ENCODE data around the gene TPSG1. TPM values are rescaled to one million over a fixed set of nuclear protein-coding genes. Genes with fewer than 3 reads are reported as not detected.

Gene TPSG1
- total RNA-seq, 1 experiment from 2014 or later = not detected

DNA sequence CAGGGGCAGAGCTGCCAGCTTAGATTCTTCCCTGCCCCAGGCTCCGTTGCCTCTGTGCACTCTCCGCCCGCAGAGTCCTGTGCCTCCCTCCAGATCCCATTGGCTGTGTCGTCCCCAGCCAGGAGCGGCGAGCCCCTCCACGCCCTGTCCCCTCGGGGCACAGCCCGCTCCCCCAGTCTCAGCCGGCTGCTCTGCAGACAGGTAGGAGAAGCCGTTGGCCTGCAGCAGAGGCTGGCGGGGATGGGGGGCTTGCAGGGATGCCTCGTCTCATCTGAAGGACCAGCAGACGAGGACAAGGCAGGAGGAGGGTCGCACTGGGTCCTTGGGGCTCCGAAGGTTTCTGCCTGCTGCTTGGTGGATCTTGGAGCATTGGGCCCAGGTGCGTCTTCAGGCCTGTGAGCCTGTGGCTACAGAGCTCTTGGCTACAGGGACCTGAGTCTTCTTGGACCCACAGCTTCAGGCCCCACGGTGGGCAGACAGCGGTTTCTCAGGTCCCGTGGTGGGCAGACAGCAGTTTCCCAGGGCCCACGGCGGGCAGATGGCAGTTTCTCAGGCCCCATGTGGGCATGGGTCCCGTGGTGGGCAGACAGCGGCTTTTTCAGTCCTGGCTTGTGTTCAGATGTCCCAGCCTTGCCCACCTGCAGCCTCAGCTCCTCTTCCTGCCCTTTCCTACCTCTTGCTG, 6.0 kb downstream of the TPSG1 start:
- no peak overlapping the region for H2BK5ac ChIP-seq (ENCODE audit: insufficient read length, low read length)
- no CpG with 5 or more reads among the region's 24 CpGs for WGBS (ENCODE audit: extremely low coverage, insufficient read length, low lambda C conversion rate)
- H3K14ac ChIP-seq (ENCODE audit: insufficient read depth, low read length) = no peak overlapping the region
- H3K4me1 Mint-ChIP-seq = no peaks in the 10 kb centered on the region
- no peak overlapping the region for H3K4me2 ChIP-seq (ENCODE audit: insufficient read depth, insufficient read length, low read length)
- no peak overlapping the region for H3K27ac Mint-ChIP-seq
- TF ChIP-seq, protein P1, sequence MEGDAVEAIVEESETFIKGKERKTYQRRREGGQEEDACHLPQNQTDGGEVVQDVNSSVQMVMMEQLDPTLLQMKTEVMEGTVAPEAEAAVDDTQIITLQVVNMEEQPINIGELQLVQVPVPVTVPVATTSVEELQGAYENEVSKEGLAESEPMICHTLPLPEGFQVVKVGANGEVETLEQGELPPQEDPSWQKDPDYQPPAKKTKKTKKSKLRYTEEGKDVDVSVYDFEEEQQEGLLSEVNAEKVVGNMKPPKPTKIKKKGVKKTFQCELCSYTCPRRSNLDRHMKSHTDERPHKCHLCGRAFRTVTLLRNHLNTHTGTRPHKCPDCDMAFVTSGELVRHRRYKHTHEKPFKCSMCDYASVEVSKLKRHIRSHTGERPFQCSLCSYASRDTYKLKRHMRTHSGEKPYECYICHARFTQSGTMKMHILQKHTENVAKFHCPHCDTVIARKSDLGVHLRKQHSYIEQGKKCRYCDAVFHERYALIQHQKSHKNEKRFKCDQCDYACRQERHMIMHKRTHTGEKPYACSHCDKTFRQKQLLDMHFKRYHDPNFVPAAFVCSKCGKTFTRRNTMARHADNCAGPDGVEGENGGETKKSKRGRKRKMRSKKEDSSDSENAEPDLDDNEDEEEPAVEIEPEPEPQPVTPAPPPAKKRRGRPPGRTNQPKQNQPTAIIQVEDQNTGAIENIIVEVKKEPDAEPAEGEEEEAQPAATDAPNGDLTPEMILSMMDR (conservative IDR thresholded peaks at IDR 0.05) = no peak
- no peak overlapping the region for H3K4me3 Mint-ChIP-seq
- no peaks in the 10 kb centered on the region for H3K4me1 ChIP-seq (ENCODE audit: insufficient read depth, low read length)
- H4K8ac ChIP-seq (replicated peaks; ENCODE audit: insufficient read length, low read depth, low read length) = no peak overlapping the region
- no peak overlapping the region for H2BK12ac ChIP-seq (ENCODE audit: insufficient read length, low read depth, low read length)
- no peak overlapping the region for H2AFZ ChIP-seq (ENCODE audit: low read length)
- no peak overlapping the region for H4K91ac ChIP-seq (ENCODE audit: insufficient read length, low read depth, low read length)
- H2BK120ac ChIP-seq (ENCODE audit: low read depth, low read length, poor library complexity, severe bottlenecking) = no peak overlapping the region
- no peak overlapping the region for H3T11ph ChIP-seq (ENCODE audit: low read length)
- H4K20me1 ChIP-seq (ENCODE audit: control insufficient read depth, insufficient read depth, insufficient read length) = peaks cover 3% of the 10 kb centered on the region
- H3K56ac ChIP-seq (ENCODE audit: insufficient read length, low read depth, low read length) = no peak overlapping the region
- H2BK20ac ChIP-seq (ENCODE audit: low read depth, low read length, poor library complexity, severe bottlenecking) = no peak overlapping the region
- no peak overlapping the region for H3K4ac ChIP-seq (ENCODE audit: low read depth, low read length)
- H4K5ac ChIP-seq (ENCODE audit: insufficient read length, low read depth, low read length) = no peak overlapping the region
- H3K27me3 ChIP-seq (ENCODE audit: insufficient read depth, low read length) = no peaks in the 10 kb centered on the region
- no peak for DNase-seq
- no peak overlapping the region for H2AK5ac ChIP-seq (ENCODE audit: insufficient read length, low read length)
- no peaks in the 10 kb centered on the region for H3K27me3 Mint-ChIP-seq (ENCODE audit: low read depth)
- peaks cover 0 to 3% of the 10 kb centered on the region in 2 experiments; a peak in 1 of 5 replicates for H3K9me3 Mint-ChIP-seq
- no peak overlapping the region for H3K9ac ChIP-seq (ENCODE audit: extremely low read depth, insufficient read length, low read length)
- H3K23ac ChIP-seq (ENCODE audit: insufficient read length, low read depth, low read length) = no peak overlapping the region
- H3K79me2 ChIP-seq (ENCODE audit: insufficient read depth, low read length) = no peaks in the 10 kb centered on the region
- H3K9me3 ChIP-seq (ENCODE audit: control insufficient read depth, low read depth, low read length) = no peaks in the 10 kb centered on the region
- no peaks in the 10 kb centered on the region for H3K79me1 ChIP-seq (ENCODE audit: insufficient read depth, low read depth, low read length, poor library complexity, severe bottlenecking)
- H3K18ac ChIP-seq (ENCODE audit: insufficient read length, low read depth, low read length) = no peak overlapping the region
- H3K23me2 ChIP-seq (ENCODE audit: insufficient read length, low read depth, low read length, poor library complexity, severe bottlenecking) = no peaks in the 10 kb centered on the region
- H2BK15ac ChIP-seq (ENCODE audit: low read depth, low read length) = no peak overlapping the region
- no peak overlapping the region for H3K27ac ChIP-seq (ENCODE audit: insufficient read length, low read depth, low read length)
- peaks cover 7 to 30% (median 27%) of the 10 kb centered on the region in 3 experiments; a peak in 6 of 7 replicates for H3K36me3 Mint-ChIP-seq (ENCODE audit: insufficient read depth in 1 of 3, low read depth in 3 of 3)

Measured in H9 (cell line).